ENCODE data around the gene CALB2.

CALB2 gene

DNA sequence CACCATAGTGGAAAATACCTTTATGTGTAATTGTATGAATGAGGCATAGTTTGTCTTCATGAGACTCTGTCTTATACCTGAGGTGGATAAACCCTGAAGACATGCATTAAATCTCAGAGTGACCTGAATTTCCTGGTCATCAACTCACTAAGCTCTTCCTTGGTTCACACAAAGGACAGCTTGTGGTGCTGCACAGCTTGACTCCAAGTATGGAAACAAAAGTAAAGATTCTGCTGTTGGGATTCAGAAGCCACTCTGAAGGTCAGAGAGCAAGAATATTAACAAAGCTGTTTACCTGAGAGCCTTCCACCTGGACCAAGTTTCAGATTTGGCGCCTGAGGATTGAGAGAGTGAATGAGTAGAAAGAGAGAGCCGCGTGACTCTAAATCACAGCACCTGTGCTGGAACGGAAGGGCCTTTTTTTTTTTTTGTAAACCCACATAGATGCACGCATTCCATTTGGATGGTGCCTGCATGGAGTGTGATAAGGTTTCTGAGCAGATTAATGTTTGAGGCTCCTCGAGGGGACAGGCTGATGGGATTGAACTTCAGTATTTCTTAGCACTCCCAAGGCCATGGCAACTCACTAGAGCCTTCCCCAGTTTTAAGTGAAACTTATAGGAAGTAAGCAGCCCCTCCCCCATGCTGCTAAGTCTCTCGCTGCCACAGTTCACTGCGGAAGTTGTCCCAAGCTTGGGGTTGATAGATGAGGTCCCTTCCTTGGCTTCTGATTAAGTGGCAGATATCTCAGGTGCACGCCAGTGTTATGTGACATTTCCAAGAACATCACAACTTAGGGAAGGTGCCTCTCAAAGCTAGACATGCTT, 28.7 kb downstream of the CALB2 start:
- Mint-ChIP-seq H3K36me3 (ENCODE audit: low read depth) (no peaks in the 10 kb centered on the region), H3K9me3 (no peaks in the 10 kb centered on the region), H3K27ac (no peak overlapping the region), H3K4me1 (peaks cover 38% of the 10 kb centered on the region), H3K4me3 (peak overlapping the region; percentile 24), H3K27me3 (ENCODE audit: low read depth, poor library complexity) (peaks cover 29% of the 10 kb centered on the region)
- no peak for DNase-seq
- TF ChIP-seq, protein P1, sequence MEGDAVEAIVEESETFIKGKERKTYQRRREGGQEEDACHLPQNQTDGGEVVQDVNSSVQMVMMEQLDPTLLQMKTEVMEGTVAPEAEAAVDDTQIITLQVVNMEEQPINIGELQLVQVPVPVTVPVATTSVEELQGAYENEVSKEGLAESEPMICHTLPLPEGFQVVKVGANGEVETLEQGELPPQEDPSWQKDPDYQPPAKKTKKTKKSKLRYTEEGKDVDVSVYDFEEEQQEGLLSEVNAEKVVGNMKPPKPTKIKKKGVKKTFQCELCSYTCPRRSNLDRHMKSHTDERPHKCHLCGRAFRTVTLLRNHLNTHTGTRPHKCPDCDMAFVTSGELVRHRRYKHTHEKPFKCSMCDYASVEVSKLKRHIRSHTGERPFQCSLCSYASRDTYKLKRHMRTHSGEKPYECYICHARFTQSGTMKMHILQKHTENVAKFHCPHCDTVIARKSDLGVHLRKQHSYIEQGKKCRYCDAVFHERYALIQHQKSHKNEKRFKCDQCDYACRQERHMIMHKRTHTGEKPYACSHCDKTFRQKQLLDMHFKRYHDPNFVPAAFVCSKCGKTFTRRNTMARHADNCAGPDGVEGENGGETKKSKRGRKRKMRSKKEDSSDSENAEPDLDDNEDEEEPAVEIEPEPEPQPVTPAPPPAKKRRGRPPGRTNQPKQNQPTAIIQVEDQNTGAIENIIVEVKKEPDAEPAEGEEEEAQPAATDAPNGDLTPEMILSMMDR (IDR thresholded peaks at IDR 0.05), result no peak

GRCh38 chr16:71389330-71389729, 30.8 kb downstream of the CALB2 start:
- Mint-ChIP-seq H3K4me1 (peaks cover 35% of the 10 kb centered on the region), H3K27ac (no peak overlapping the region), H3K4me3 (no peak overlapping the region), H3K36me3 (ENCODE audit: low read depth) (no peaks in the 10 kb centered on the region), H3K9me3 (no peaks in the 10 kb centered on the region), H3K27me3 (ENCODE audit: low read depth, poor library complexity) (peaks cover 21% of the 10 kb centered on the region)
- TF ChIP-seq, protein P1 (IDR thresholded peaks at IDR 0.05), result no peak
- no peak for DNase-seq

GRCh38 chr16:71396594-71396993, 38.1 kb downstream of the CALB2 start:
- no peaks in the 10 kb centered on the region for H3K36me3 Mint-ChIP-seq (ENCODE audit: low read depth)
- TF ChIP-seq, protein P1 (IDR thresholded peaks at IDR 0.05), result no peak
- DNase-seq, result peak; percentile 27
- no peaks in the 10 kb centered on the region for H3K9me3 Mint-ChIP-seq
- peak overlapping the region; percentile 37 for H3K4me3 Mint-ChIP-seq
- peaks cover 30% of the 10 kb centered on the region for H3K4me1 Mint-ChIP-seq
- peak overlapping the region; percentile 74 for H3K27ac Mint-ChIP-seq
- H3K27me3 Mint-ChIP-seq (ENCODE audit: low read depth, poor library complexity), result peaks cover 27% of the 10 kb centered on the region

DNA sequence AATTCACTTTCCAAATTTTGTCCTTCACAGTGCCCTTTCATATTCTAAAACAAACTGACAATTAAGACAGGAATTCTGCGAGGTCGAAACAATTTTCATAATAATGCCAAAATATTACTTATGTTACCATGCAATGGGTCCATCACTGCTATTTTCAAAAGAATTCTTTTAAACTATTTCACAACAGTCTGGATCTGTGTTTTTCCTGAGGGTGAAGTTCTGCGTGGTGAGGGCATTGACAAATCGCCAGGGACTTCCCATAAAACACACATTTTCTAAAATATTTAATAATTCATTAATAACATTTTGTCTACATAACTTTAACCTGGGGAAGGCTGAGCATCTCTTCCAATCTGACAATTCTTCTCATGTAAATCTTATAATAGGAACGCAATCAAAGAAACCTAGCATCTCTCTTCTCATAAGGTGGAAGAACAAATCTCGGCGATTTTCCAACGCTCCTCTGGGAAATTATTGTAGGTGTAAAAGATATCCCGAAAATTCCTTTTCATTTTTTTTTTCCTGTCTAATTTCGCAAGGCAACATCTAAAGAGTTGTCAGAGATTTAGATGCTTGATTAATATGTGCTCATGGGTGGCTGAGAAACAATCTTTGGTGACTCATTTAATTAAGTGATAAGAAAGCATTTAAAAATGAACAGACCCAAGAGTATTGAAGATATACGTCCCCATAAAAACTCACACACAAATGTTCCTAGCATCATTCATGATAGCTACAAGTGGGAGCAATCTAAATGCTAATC, 41.5 kb downstream of the CALB2 start:
- Mint-ChIP-seq H3K27me3 (ENCODE audit: low read depth, poor library complexity) (peaks cover 17% of the 10 kb centered on the region), H3K36me3 (ENCODE audit: low read depth) (no peaks in the 10 kb centered on the region), H3K4me1 (peaks cover 37% of the 10 kb centered on the region), H3K27ac (no peak overlapping the region), H3K4me3 (no peak overlapping the region), H3K9me3 (peaks cover 11% of the 10 kb centered on the region)
- DNase-seq, result no peak
- TF ChIP-seq, protein P1 (IDR thresholded peaks at IDR 0.05), result no peak

DNA sequence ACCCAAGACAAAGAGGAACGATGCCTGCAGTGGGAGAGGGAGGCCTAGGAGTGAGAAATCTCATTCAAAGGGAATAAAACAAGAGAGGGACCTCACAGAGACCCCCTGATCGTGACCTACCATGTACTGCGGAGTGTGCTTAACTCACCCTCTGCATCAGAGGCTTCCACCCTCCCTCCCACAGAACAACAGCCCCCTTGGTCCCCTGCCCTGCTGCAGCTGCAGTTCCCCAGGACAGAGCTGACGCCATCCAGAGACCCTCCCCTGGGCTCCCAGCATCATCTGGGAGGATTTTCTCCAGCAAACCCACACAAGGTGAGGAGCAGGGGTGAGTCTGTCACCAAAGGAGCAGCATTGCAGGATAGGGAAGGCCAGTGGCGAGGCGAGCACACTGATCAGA, 43.5 kb downstream of the CALB2 start:
- DNase-seq, result no peak
- Mint-ChIP-seq H3K27me3 (ENCODE audit: low read depth, poor library complexity) (peaks cover 21% of the 10 kb centered on the region), H3K27ac (no peak overlapping the region), H3K4me1 (peaks cover 17% of the 10 kb centered on the region), H3K4me3 (no peak overlapping the region), H3K9me3 (peaks cover 20% of the 10 kb centered on the region), H3K36me3 (ENCODE audit: low read depth) (no peaks in the 10 kb centered on the region)
- TF ChIP-seq, protein P1 (IDR thresholded peaks at IDR 0.05), result no peak

Measured in nephron progenitor cell (in vitro differentiated cells).